Skin of body (tissue), 2 donors: ENCODE data around the gene CACNB4. TPM values are rescaled to one million over a fixed set of nuclear protein-coding genes. Genes with fewer than 3 reads are reported as not detected.
A peak's percentile ranks its signal among the peaks of the same experiment; 100 is the strongest.

ENCODE experiments used
- DNase-seq: peaks from one replicate; lab custom pipeline; 2025; lab: John Stamatoyannopoulos, UW
- total RNA-seq: library from RNA; depleted of rRNA; stranded (reverse); fragments of >200 nt; gene quantifications from one replicate; pipeline ENCODE4 v1.2.3, GENCODE V29; 2014

The CACNB4 gene
- total RNA-seq, 1 donor from 2014 or later = 16.3 TPM

- DNase-seq = no peak
Measured at GRCh38 chr2:151977631-151978030, 121.2 kb downstream of the CACNB4 start.

DNA sequence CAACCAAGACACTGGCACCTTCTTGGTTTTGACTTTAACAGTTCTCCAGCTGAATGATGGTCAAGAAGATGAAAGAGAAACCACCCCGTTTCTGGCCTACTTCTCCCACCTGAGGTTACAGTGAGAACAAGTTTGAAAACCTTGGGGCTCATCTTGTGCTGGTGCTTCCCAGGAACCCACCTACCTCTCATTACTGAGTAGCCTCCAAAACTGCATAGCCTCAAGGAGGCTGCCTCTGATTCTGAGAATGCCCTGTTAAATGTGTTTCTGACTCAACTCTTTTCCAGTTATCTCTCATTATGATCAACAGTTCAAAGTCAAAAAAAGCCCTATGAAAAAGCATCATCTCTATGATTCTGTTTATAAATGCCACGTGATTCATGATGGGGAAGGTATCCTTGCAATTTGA lies 121.9 kb downstream of the CACNB4 start:
- DNase-seq = no peak

DNA sequence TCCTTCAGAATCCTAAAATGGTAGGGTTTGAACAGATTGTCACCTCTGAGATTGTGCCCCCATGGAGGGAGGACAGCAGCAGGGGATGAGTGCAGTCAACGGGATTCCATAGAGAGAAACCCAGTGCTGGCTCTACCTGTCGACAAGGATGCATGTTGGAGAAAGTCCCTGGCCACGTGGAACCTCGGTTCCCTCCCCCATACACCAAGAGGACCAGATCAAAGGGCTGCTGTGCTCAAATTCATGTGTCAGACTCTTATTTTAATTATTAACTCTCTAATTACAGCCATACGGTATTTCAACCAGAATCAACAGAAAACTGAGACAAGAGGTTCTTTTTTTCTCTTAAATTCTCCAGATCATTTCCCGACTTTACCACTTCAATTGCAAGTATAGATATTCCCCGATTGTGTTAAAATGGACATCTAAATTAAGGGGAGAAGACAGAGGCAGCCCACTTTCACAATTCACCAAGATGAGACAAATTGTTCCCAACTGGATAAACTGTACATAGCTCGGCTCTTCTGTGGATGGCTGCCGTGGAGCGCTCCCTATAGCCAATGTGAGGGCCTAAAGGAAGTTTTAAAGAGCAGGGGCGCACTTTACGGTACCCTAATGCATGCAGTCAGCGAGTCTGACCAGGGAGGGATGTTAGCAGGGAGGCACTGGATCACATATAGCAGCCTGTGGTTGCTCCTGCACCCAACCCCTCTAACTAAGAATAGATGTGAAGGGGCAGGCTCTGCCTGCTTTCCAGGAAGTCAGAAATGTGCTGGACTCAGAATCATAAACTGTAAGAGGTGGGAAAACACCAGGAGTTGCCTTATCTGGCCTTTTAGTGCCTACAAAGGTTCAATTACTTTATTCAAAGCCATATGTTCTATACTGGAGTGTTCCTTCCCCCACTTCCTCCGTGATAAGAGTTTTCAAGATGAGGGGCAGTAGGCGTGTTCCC lies 123.1 kb downstream of the CACNB4 start:
- no peak for DNase-seq

GRCh38 chr2:151974988-151975387 lies 123.9 kb downstream of the CACNB4 start:
- DNase-seq = no peak

- DNase-seq = peak; percentile 15
Measured at GRCh38 chr2:151973901-151974199, 125.0 kb downstream of the CACNB4 start.

GRCh38 chr2:151973013-151973900 lies 125.6 kb downstream of the CACNB4 start:
- DNase-seq = no peak

DNA sequence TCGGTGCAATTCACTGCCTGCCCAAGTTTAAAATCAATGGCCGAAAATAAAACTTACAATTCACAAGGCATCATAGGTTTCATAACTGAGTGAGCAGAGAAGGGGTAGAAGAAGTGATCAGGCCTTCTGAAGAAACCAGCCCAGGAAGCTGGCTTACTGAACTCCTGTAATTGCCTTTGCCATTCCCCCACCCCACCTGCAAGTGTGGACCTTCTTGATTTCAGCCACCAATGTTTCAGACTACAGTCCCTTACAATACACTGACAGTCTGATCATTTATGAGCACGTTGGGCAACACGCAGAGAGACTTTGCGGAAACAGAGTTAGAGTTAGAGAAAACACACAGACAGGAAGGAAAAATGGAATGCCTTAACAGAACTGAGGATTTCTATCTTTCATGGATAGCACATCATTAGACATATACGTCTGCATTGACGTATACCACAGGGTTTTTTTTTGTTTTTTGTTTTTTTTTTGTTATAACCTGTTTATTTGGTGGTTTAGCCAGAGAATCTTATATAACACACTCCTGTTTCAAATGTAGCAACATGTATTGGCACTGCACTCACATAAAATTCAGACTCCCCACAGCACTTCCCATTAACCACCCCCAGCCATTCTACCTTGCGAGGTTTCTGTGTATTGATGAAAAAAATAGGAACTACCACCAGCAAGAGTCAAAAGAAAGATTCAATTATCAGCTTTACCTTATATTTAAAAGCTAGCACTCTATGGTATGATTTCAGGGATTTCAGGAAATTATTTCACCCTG lies 126.4 kb downstream of the CACNB4 start:
- no peak for DNase-seq

- no peak for DNase-seq
Measured at GRCh38 chr2:151971301-151972051, 127.4 kb downstream of the CACNB4 start.

DNA sequence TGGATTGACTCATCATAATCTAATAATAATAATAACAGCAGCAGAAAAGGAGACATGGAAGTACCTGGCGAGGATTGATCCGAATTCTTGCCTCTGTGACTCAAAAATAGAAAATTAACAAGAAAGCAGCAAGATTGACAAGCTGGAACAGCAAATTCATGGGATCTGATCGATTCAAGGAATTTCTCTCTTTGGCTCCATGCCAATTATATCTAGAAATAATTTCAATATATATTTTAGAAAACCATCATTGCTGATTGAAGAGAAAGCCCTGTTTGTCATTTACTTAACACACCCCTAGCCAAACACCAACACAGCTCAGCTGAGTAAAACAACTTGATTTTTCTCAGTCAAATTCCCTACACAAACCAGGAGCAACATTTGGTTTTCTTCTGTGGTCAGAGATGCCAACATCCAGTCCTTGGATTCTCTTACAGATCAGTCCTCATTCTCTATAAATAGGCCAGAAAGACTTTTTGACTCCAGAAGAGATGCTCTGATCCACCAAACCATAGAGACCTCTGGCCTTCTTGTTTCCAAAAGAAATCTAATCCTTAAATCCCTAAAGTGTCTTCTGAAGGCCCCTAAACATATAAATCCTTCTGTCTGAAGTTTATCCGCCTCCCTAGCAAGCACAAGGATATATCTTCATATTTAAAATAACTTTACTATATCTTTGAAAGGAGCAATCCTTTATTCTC lies 129.9 kb downstream of the CACNB4 start:
- DNase-seq = no peak

DNA sequence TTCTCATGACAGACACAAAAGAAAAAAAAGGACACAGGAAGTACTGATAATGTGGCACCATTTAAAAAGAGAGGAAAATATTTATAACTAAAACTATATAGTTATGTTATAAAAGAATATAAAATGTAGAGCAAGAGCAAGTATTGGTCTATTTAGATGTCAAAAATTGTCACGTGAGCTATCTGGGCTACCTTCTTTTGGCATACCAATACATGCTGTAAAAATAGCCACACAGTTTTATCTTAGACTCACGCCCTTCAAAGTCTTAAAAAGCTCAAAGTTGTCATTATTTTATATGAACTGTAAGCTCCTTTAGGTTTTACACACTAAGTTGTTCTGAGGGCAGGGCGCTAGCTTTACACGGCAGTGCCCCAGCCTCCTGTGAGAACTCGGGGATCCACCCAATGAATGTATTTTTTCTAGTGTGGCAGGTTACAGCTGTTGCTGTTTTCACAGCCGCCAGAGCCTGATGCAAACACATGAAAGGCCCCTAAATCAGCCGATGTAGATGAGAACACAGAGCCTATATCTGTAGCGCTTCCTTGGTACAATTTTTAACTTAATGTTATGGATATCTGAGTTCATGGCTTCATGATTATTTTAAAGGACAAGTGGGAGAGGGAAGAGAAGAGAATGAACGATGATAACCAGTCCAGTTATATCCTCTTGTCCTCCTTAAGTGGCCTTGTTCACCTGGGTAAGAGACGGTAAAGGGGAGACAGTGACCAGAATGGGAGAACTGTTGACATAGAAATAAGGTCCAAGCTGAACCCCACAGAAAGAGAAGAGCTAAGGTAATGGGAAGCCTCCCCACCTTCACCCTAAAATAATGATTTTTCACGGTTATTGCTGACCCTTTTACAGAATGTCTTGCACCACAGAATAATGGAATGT lies 130.8 kb downstream of the CACNB4 start:
- no peak for DNase-seq

GRCh38 chr2:151965884-151966283 lies 133.0 kb downstream of the CACNB4 start:
- DNase-seq = no peak

DNA sequence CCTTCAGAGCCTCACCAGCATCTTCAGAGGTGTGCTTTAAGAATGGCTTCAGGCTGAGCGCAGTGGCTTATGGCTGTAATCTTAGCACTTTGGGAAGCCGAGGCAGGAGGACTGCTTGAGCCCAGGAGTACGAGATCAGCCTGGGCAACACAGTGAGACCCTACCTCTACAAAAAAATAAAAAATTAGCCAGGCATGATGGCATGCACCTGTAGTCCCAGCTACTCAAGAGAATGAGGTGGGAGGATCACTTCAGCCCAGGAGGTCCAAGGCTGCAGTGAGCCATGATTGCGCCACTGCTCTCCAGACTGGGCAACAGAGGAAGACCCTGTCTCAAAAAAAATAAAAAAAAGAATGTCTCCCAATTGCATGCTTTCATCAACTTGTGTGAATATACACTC lies 137.3 kb downstream of the CACNB4 start:
- no peak for DNase-seq

DNA sequence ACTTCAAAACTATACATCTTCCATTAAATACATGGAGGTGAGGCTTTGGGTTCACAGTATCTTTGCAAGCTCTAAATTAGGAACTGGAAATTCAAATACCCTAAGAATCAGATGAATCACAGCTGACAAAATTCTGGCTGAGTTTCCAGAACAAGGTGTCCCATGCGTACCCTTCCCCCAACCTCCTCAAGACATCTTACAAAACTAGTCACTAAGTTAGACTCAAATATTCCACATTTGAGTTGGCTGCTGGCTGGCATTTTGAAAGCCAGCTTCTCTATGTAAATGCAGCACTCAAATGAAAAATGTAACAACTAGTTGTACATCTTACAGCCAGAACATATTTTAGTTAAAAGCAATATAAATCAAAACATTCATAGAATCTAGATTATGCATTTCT lies 139.6 kb downstream of the CACNB4 start:
- DNase-seq = no peak

GRCh38 chr2:151953467-151953866 lies 145.4 kb downstream of the CACNB4 start:
- DNase-seq = no peak

- DNase-seq = no peak
Measured at GRCh38 chr2:151952691-151953456, 146.0 kb downstream of the CACNB4 start.

- DNase-seq = no peak
Measured at GRCh38 chr2:151947813-151948165, 151.1 kb downstream of the CACNB4 start.

GRCh38 chr2:151946899-151947812 lies 151.7 kb downstream of the CACNB4 start:
- DNase-seq = no peak
